Renal cortical epithelial cell (primary cell): ENCODE data around the gene NAA38. TPM values are rescaled to one million over a fixed set of nuclear protein-coding genes. Genes with fewer than 3 reads are reported as not detected.
A peak's percentile ranks its signal among the peaks of the same experiment; 100 is the strongest.

ENCODE experiments used
- DNase-seq: peaks from one replicate; pipeline ENCODE4 v3.0.0-alpha.2; 2011; ENCODE audit warnings: low read depth
- total RNA-seq: library from RNA; depleted of rRNA; stranded (reverse); fragments of >200 nt; gene quantifications from 2 replicates; pipeline ENCODE4 v1.2.3, GENCODE V29; 2014

The NAA38 gene
- total RNA-seq, 1 donor from 2014 or later: 27.2 TPM

- DNase-seq: peak; percentile 66
Observed at GRCh38 chr17:7841396-7841914, 15.9 kb downstream of the NAA38 start.

- DNase-seq: no peak
Observed at GRCh38 chr17:7840875-7841274, 16.5 kb downstream of the NAA38 start.

DNA sequence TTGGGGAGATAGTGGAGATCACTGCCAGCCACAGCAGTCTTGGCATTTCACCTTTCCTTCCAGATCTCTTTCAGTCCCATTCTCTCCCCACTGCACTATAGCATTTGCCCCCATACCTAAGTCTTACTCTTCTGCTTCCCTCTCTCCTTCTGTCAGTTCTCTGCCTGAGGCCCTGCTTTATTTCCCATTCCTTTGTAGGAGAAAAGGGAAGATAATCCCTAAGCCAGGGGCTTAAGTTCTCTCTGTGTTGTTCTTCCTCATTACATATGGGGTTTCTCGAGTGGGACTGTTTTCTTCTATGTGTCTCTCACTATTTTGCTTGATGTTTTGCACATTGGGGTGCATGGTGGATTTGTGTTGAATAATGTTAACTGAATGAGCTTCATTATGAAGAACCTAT, 16.9 kb downstream of the NAA38 start:
- no peak for DNase-seq

- no peak for DNase-seq
Observed at GRCh38 chr17:7839876-7840261, 17.5 kb downstream of the NAA38 start.

DNA sequence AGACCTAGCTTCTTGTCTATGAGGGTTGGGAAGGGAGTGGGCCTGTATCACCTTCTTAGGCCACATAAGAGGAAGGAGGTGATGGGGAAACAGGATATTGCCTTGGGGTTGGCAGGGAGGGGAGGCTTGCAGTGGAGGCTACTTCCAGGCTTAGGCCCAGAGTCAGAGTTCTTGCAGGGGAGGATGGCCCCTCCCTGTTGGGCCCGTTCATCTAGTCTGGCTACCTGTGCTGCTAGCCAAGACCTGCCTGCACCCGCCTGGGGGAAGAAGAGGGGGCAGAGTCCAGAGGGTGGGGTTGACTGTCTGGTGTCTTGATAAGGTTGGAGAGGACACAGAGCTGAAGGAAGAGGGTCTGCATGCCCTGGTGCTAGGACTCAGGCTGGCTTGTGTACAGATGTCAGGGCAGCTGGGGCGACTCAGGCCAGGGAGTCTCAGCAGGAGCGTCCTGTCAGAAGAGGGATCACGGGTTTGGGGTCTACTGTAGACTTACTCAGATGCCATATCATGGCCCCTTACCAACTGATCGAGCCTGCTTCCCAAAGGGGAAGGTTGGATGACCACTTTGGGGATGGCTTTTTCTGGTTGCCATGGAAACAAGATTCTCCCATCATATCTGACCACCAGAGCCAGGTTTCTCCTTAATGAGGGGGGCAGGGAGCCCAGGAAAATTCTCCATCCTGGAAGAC, 18.0 kb downstream of the NAA38 start:
- no peak for DNase-seq

- peak; percentile 23 for DNase-seq
Observed at GRCh38 chr17:7838090-7839075, 19.0 kb downstream of the NAA38 start.

DNA sequence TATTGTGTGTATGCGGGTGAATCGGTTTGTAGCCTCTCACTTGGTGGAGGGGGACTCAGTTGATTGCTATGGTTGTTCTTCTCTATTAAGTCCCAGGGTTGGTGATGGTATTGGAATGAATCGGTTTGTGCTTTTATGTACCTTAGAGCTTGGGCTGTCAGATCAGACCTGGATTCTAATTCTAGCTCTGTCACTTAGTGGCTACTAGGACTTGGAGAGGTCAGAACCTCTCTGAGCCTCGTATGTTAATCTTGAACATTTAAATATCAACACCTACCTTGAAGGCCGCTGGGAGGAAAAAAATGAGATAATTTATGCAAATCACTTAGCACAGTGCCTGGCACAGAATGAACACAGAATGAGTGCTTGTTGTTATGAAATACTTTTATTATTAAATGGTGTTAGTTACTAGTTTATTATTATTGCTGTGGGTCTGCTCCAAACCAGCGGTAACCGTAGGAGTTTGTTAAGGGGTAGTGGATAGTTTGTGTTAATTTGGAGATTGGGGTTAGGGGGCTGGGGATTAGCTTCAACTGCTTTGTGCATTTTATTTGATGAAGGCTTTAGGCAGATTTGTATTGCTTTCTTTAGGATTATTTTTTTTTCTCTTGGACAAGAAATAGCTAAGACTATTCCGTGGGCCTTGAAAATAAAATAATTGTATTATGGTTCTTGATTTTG, 19.8 kb downstream of the NAA38 start:
- DNase-seq: peak; percentile 23

- DNase-seq: peak; percentile 89
Observed at GRCh38 chr17:7836596-7837407, 20.6 kb downstream of the NAA38 start.

- DNase-seq: peak; percentile 40
Observed at GRCh38 chr17:7835814-7836595, 21.4 kb downstream of the NAA38 start.

DNA sequence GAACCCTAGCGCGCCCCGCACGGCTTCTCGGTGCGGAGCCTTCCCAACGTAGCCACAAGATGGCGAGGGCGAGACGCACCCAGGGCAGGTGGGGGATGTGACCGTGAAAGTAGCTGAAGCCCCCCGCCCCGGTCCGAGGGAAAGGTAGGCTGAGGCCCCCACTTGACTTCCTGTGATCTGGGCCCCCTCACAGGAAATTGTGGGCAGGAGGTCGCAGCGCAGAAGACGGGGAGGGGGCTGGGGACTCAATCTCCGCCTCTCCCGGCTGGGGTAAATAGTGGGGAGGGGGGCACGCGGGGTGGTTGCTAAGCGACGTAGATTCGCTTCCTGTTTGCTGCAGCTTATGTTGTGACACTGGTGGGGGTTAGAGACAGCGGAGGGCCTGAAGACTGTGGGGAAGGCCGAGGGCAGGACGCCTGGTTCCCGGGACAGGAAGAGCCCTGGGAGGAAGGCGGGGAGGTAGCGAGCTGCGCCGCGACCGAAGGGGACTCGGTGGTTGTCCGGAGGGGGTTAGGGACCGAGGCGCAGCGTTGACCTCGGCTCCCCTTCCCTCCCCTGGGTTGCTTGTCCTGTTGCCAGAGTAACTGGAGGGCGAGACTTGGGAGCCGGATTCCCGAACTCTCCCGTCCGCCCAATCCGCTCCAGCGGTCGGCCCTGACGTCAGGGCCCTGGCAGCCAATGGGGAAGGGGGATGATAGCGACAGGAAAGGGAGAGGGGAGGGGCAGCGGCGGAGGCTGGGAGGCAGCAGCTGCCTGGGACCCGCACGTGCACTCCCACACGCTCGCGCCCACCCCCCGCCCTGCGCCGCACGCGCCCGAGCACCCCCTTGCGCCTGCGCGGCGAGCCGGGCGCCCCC, 22.2 kb downstream of the NAA38 start:
- DNase-seq: peak; percentile 93

DNA sequence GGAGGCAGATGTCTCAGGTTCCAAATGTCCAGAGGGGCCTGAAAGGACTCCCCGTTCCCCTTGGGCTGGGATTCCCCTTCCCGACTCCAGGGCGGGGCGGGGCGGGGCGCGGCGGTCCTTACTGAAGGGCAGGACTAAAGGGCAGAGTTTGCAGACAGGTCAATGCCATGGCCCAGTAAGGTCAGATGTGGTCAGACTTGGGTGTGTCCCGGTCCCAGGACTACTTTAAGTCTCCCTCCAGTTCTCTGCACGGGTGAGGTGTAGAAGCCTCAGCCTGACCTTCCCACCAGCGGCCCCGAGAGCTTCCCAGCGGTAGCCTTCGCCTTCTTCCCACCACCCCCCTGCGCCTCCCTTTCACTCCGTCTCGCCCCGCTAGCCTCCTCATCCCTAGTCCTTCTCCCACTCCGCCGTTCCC, 22.8 kb downstream of the NAA38 start:
- DNase-seq: peak; percentile 43

GRCh38 chr17:7833795-7834541, 23.4 kb downstream of the NAA38 start, which contains the start of gene KDM6B:
Gene KDM6B (plus strand): TSS chr17:7834217. CDS start chr17:7845555, 11,338 bp downstream.
- peak; percentile 87 for DNase-seq

DNA sequence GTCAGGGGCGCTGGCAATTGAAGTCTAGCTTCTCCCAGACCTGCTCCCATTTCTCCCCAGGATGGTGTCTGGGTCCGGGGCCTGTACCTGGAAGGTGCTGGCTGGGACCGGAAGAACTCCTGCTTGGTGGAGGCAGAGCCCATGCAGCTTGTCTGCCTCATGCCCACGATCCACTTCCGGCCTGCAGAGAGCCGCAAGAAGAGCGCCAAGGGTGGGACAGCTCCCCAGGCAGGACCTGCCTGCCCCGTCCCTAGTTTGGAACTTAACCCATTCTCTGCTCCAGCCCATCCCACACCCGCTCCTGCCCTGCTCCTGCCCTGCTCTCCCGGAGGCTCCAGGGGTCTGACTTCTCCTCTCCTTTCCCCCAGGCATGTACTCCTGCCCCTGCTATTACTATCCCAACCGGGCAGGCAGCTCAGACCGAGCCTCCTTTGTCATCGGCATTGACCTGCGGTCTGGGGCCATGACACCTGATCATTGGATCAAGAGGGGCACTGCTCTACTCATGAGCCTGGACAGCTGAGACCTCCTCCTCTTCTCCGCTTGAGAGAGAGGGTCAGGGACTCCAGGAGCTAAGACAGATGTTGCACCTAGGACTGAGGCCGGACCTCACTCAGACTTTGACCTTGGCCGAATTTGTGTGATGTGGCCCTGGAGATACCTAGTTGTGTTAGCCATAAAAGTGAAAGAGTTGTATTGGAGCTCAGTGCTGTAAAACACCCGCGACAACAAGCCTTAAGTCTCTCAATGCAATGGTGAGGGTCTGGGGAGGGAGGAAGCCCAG, 24.2 kb downstream of the NAA38 start:
- no peak for DNase-seq

DNA sequence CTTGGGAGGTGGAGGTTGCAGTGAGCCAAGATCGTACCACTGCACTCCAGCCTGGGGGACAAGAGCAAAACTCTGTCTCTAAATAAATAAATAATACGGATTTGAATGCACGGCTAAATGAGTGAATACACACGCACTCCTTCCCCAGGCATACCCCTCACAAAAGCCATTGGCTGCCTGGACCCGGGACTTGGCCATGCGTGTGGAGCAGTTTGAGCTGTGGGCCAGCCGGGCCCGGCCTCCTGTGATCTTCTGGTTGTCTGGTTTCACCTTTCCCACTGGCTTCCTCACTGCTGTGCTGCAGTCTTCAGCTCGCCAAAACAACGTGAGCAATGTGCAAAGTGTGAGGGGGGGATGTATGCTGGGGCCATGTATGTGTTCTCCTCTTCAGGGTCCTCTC, 24.9 kb downstream of the NAA38 start:
- DNase-seq: no peak

- no peak for DNase-seq
Observed at GRCh38 chr17:7831233-7831632, 26.1 kb downstream of the NAA38 start.

DNA sequence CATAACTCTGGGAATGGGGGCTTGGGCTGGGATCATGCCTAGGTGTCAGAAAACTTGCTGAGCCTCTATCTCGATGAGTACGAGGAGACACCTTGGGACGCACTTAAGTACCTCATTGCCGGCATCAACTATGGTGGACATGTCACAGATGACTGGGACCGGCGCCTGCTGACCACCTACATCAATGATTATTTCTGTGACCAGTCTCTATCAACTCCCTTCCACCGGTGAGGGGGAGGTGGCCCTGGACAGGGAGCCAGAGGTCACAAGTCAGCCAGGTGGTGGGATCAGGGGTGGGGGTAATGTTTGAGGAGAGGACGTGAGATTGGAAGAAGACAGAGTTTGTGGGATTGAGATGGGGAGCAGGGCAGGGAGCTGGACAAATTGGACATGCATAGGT, 26.7 kb downstream of the NAA38 start:
- DNase-seq: no peak

GRCh38 chr17:7825206-7825990, 32.0 kb downstream of the NAA38 start:
- no peak for DNase-seq
